Trophoblast cell (in vitro differentiated cells and primary cell): Measurements from ENCODE around the gene EHF.

ENCODE experiments used
- DNase-seq, 2 donors: peaks; one replicate each; pipeline ENCODE4 v3.0.0-alpha.2; 2016
- H2AFZ ChIP-seq: 2 replicates; pipeline ENCODE4 v1.6.1; 2013; ENCODE audit warnings: low read length, moderate library complexity, mild to moderate bottlenecking; ENCODE audit not compliant: insufficient read depth, poor library complexity
- H2AK5ac ChIP-seq: 2 replicates; pipeline ENCODE4 v1.6.1; 2013; ENCODE audit warnings: mild to moderate bottlenecking, low read length
- H2BK120ac ChIP-seq: 2 replicates; pipeline ENCODE4 v1.6.1; 2013; ENCODE audit warnings: low read length, mild to moderate bottlenecking, moderate library complexity; ENCODE audit not compliant: insufficient read depth, poor library complexity
- H2BK12ac ChIP-seq: 2 replicates; pipeline ENCODE4 v1.6.1; 2013; ENCODE audit warnings: mild to moderate bottlenecking, low read length, moderate library complexity
- H2BK5ac ChIP-seq: 2 replicates; pipeline ENCODE4 v1.6.1; 2013; ENCODE audit warnings: low read length, low read depth, moderate library complexity, mild to moderate bottlenecking; ENCODE audit not compliant: poor library complexity
- H3K14ac ChIP-seq: 2 replicates; pipeline ENCODE4 v1.6.1; 2013; ENCODE audit warnings: mild to moderate bottlenecking, low read length
- H3K18ac ChIP-seq: 2 replicates; pipeline ENCODE4 v1.6.1; 2013; ENCODE audit warnings: mild to moderate bottlenecking, low read length
- H3K23ac ChIP-seq: 2 replicates; pipeline ENCODE4 v1.6.1; 2013; ENCODE audit warnings: low read length
- H3K27ac ChIP-seq: 2 replicates; pipeline ENCODE4 v1.5.1; 2013; ENCODE audit warnings: low read depth, mild to moderate bottlenecking, inconsistent platforms, low read length, moderate library complexity
- H3K27me3 ChIP-seq: 2 replicates; pipeline ENCODE4 v1.6.1; 2013; ENCODE audit warnings: inconsistent platforms, mild to moderate bottlenecking, low read length, moderate library complexity; ENCODE audit not compliant: insufficient read depth
- H3K36me3 ChIP-seq, 2 experiments: 1 replicate in 1 of 2; 2 replicates in 1 of 2; pipeline ENCODE4 v1.6.1; 2013; ENCODE audit warnings: low read length in 2 of 2, mild to moderate bottlenecking in 2 of 2, moderate library complexity in 1 of 2; ENCODE audit not compliant: insufficient read depth in 2 of 2, control insufficient read depth in 1 of 2
- H3K4ac ChIP-seq: 2 replicates; pipeline ENCODE4 v1.6.1; 2013; ENCODE audit warnings: low read depth, mild to moderate bottlenecking, low read length, moderate library complexity
- H3K4me1 ChIP-seq, 2 experiments: 1 replicate in 1 of 2; 2 replicates in 1 of 2; pipeline ENCODE4 v1.6.1; 2013; ENCODE audit warnings: low read length in 2 of 2, mild to moderate bottlenecking in 2 of 2, moderate library complexity in 1 of 2; ENCODE audit not compliant: insufficient read depth in 2 of 2, control insufficient read depth in 1 of 2
- H3K4me2 ChIP-seq: 2 replicates; pipeline ENCODE4 v1.6.1; 2013; ENCODE audit warnings: inconsistent platforms, mild to moderate bottlenecking, low read length, moderate library complexity
- H3K4me3 ChIP-seq: 2 replicates; pipeline ENCODE4 v1.5.1; 2013; ENCODE audit warnings: mild to moderate bottlenecking, low read depth, low read length, inconsistent platforms
- H3K79me1 ChIP-seq: one replicate; pipeline ENCODE4 v1.6.1; 2013; ENCODE audit warnings: low read length
- H3K79me2 ChIP-seq: 2 replicates; pipeline ENCODE4 v1.6.1; 2013; ENCODE audit warnings: low read length, mild to moderate bottlenecking; ENCODE audit not compliant: control insufficient read depth, insufficient read depth, poor library complexity
- H3K9ac ChIP-seq: 2 replicates; pipeline ENCODE4 v1.6.1; 2013; ENCODE audit warnings: mild to moderate bottlenecking, low read length
- H3K9me3 ChIP-seq: 2 replicates; pipeline ENCODE4 v1.6.1; 2013; ENCODE audit warnings: low read depth, mild to moderate bottlenecking, control low read depth, inconsistent platforms, low read length; ENCODE audit not compliant: insufficient read depth
- H4K12ac ChIP-seq: 2 replicates; pipeline ENCODE4 v1.6.1; 2013; ENCODE audit warnings: low read depth, mild to moderate bottlenecking, low read length, moderate library complexity
- H4K8ac ChIP-seq: 2 replicates; pipeline ENCODE4 v1.6.1; 2013; ENCODE audit warnings: low read depth, mild to moderate bottlenecking, low read length, moderate library complexity
- H4K91ac ChIP-seq: one replicate; pipeline ENCODE4 v1.6.1; 2013; ENCODE audit warnings: low read depth, mild to moderate bottlenecking, low read length, moderate library complexity
- WGBS: extraction: QIAGEN DNeasy Blood & Tissue Kit; methylation state at CpG from one replicate; pipeline ENCODE4 v1.1.7; 2013; ENCODE audit warnings: missing lambda C conversion rate; ENCODE audit not compliant: insufficient read length, insufficient coverage; ENCODE audit errors: extremely low coverage; 5-methylcytosine and 5-hydroxymethylcytosine counted together

Gene EHF

GRCh38 chr11:34653031-34653430, 32.1 kb downstream of the EHF start:
- Histone ChIP-seq H3K27ac (no peak overlapping the region), H2BK5ac (no peak overlapping the region), H3K9ac (no peak overlapping the region), H3K27me3 (no peaks in the 10 kb centered on the region), H3K14ac (no peak overlapping the region), H3K23ac (peak overlapping the region; percentile 62), H2AFZ (no peak overlapping the region), H4K91ac (no peak overlapping the region), H4K8ac (no peak overlapping the region), H3K4ac (no peak overlapping the region), H3K36me3 (no peaks in the 10 kb centered on the region), H2BK12ac (no peak overlapping the region), H3K4me2 (no peak overlapping the region), H3K79me2 (no peaks in the 10 kb centered on the region), H2AK5ac (no peak overlapping the region), H4K12ac (no peak overlapping the region), H2BK120ac (no peak overlapping the region), H3K79me1 (no peaks in the 10 kb centered on the region), H3K18ac (no peak overlapping the region), H3K9me3 (no peaks in the 10 kb centered on the region), H3K4me1 (no peaks in the 10 kb centered on the region), H3K4me3 (no peak overlapping the region)
- no CpG with 5 or more reads among the region's 3 CpGs for WGBS
- no peak for DNase-seq

DNA sequence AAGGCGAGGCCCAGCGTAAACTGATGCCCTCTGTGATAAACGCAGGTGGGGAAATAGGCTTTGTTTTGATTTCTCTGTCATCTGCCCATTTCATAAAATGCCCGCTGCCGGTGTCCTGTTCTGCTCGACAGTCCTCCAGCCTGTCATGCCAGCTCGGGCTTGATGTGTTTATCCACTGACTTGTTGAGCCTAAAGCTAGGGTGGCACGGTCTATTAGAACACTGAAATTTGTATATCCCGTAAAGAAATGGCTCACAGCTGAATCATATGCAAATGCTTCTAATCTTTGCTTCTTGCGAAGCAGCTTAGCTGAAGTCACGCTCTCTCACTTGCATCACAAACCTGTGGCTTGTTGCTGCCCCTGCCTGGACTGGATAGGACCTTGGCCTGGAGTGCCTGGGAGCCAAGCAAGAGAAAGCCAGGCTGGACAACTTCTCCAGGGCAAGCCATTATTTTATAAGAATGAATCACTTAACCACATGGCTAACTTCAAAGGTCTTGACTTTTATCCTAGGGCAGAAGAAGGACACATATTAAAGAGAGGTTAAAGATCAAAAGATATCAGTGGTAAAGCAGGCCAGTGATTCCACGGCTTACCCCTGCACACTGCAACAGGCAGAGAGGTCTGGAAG, 33.1 kb downstream of the EHF start:
- Histone ChIP-seq H2AK5ac (no peak overlapping the region), H4K91ac (no peak overlapping the region), H3K14ac (no peak overlapping the region), H2BK5ac (no peak overlapping the region), H4K8ac (no peak overlapping the region), H2BK12ac (no peak overlapping the region), H3K27me3 (no peaks in the 10 kb centered on the region), H3K23ac (no peak overlapping the region), H3K9me3 (no peaks in the 10 kb centered on the region), H3K27ac (no peak overlapping the region), H3K36me3 (no peaks in the 10 kb centered on the region), H3K79me2 (no peaks in the 10 kb centered on the region), H2AFZ (no peak overlapping the region), H3K79me1 (no peaks in the 10 kb centered on the region), H3K9ac (no peak overlapping the region), H2BK120ac (no peak overlapping the region), H3K4me3 (no peak overlapping the region), H3K4ac (no peak overlapping the region), H3K18ac (no peak overlapping the region), H4K12ac (no peak overlapping the region), H3K4me2 (no peak overlapping the region), H3K4me1 (no peaks in the 10 kb centered on the region)
- peak; percentile 38 to 61 for DNase-seq
- WGBS = no CpG with 5 or more reads among the region's 12 CpGs

DNA sequence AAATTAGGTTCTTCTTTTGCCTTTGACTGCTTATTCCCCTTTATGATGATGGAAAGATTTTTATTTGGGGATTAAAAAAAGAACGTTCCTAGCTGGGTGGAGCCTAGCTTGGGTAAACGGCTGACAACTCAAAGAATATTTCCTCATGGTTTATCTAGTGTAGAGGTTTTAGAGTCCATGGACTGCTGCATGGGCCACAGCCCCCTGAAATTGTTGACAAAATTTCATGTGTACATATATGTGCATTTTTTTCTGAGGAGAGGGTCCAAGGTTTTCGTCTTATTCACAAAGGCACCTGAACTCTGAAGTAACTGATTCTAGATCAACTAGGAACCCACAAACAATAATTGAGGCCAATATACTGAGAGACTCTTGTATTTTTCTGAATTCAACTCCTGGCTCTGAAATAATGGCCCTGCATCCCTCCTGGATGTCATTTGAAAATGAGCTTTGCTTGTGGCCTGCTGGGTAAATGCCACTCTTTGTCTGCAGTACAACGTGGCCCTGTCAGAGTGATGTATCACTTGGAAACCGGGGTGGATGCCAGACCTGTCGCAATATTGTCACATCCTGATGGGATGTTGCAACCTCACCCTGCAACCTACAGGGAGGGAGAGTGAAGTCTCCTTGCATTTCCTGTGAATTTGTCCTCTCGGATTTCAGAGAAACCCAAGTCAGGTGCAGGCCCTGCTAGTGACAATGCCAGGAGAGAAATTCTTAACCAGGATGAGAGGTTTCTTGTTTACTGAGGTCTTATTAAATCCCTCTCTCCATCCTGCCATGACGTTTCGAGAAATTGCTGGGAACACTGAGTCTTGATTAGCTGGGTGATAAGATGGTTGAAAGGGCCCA, 33.8 kb downstream of the EHF start:
- H2BK5ac ChIP-seq = no peak overlapping the region
- H3K23ac ChIP-seq = no peak overlapping the region
- H3K79me2 ChIP-seq = no peaks in the 10 kb centered on the region
- H3K18ac ChIP-seq = no peak overlapping the region
- no peaks in the 10 kb centered on the region for H3K27me3 ChIP-seq
- no CpG with 5 or more reads among the region's 9 CpGs for WGBS
- no peaks in the 10 kb centered on the region for H3K9me3 ChIP-seq
- H2BK120ac ChIP-seq = no peak overlapping the region
- H2BK12ac ChIP-seq = no peak overlapping the region
- peak in 1 of 2 donors; percentile 25 for DNase-seq
- no peak overlapping the region for H4K91ac ChIP-seq
- H3K4me2 ChIP-seq = no peak overlapping the region
- no peak overlapping the region for H3K4ac ChIP-seq
- no peak overlapping the region for H3K9ac ChIP-seq
- no peaks in the 10 kb centered on the region for H3K4me1 ChIP-seq
- H3K4me3 ChIP-seq = no peak overlapping the region
- H3K79me1 ChIP-seq = no peaks in the 10 kb centered on the region
- no peak overlapping the region for H3K27ac ChIP-seq
- H2AK5ac ChIP-seq = no peak overlapping the region
- H3K14ac ChIP-seq = no peak overlapping the region
- no peak overlapping the region for H4K8ac ChIP-seq
- H2AFZ ChIP-seq = no peak overlapping the region
- no peaks in the 10 kb centered on the region for H3K36me3 ChIP-seq
- no peak overlapping the region for H4K12ac ChIP-seq

DNA sequence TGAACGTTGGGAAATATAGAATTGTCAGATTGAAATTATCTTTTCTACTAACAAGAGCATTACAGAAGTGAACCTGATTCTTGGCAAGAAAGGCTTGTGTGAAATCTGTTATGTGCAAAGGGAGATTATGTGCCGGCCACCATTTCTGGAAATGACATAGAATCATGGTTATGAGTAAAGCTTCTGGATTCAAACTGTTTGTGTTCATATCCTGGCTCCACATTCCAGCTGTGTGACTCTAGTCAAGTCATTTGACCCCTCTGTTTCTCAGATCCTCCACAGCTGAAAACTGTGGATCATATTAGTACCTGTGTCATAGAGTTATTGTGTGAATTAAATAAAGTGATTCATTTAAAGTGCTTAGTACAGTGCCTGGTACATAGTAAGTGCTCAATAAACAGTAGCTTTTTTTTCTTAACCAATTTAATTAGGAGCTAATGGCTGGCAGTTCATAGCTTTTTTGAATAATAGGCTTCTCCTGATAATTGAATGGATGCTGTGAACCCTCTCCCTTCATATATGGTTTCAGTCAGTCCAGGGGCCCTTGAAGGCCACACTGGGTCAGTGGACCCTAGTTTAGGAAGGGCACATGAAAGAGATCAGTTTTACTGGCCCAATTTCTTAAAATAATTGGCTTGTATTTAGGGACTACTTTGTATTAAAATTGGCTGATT, 34.6 kb downstream of the EHF start:
- WGBS = no CpG with 5 or more reads among the region's 2 CpGs

More for the DNA sequence above, 34.6 kb downstream of the EHF start:
- H3K4ac ChIP-seq = no peak overlapping the region
- no peak overlapping the region for H3K23ac ChIP-seq
- H3K4me2 ChIP-seq = no peak overlapping the region
- no peaks in the 10 kb centered on the region for H3K79me1 ChIP-seq
- no peak overlapping the region for H2BK12ac ChIP-seq
- no peak overlapping the region for H2AFZ ChIP-seq
- H3K18ac ChIP-seq = no peak overlapping the region
- no peak overlapping the region for H4K12ac ChIP-seq
- no peak overlapping the region for H2BK120ac ChIP-seq
- H3K79me2 ChIP-seq = no peaks in the 10 kb centered on the region
- H4K8ac ChIP-seq = no peak overlapping the region
- H3K4me3 ChIP-seq = no peak overlapping the region
- no peaks in the 10 kb centered on the region for H3K4me1 ChIP-seq
- no peak overlapping the region for H2AK5ac ChIP-seq
- H3K14ac ChIP-seq = no peak overlapping the region
- H3K27ac ChIP-seq = no peak overlapping the region
- H3K9me3 ChIP-seq = no peaks in the 10 kb centered on the region
- no peaks in the 10 kb centered on the region for H3K36me3 ChIP-seq
- no peak overlapping the region for H3K9ac ChIP-seq
- DNase-seq = no peak
- no peak overlapping the region for H4K91ac ChIP-seq
- no peaks in the 10 kb centered on the region for H3K27me3 ChIP-seq
- H2BK5ac ChIP-seq = no peak overlapping the region
